Left lobe of liver (tissue), 2 donors: ENCODE results near the gene GRAMD1A. TPM values are rescaled to one million over a fixed set of nuclear protein-coding genes. Genes with fewer than 3 reads are reported as not detected.
"Not testable (repeated sequence)": the region's sequence is repeated elsewhere in the genome, so short reads cannot be mapped to it uniquely, and the experiment has no call there.

ENCODE experiments used
- ATAC-seq: fragments of 200-7000 bp; cut with Tn5 transposase; one replicate; pipeline ENCODE4 v1.9.1; 2020; ENCODE audit warnings: mild to moderate bottlenecking, moderate library complexity
- DNase-seq: peaks from one replicate; pipeline ENCODE4 v3.0.0-alpha.2; 2020; ENCODE audit warnings: low spot score
- total RNA-seq: library from RNA; stranded (reverse); gene quantifications from one replicate; pipeline ENCODE4 v1.2.1, GENCODE V29; 2021
- donor health status: DM: no; HTN: no; CAD: no; lungs with moderate emphysema.
- donor health status: DM: no; HTN: yes; CAD: no.

The GRAMD1A gene
- total RNA-seq, 1 donor from 2014 or later, result 17.8 TPM

DNA sequence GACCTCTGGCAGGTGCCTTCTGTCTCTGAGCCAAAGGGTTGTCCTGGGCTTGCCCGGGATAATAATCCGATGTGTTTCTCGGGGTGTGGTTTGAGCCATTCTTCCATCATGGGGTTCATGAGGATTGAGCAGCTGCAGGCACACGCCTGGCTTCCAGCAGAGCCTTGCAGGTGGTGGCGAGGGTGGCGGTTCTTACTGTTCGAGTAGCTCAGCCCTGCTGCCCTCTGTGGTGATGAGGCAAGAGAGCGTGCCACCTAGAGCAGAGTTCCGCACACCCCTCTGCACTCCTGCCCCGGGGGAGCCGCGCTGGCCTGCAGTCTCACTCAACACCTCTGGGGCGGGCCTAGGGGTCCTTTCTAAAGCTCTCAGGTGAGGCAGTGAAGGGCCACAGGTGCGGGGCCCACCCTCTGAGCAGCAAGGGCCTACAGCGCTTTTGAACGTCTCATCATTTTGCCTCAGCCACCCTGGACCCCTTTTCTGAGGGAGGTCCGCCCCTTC is 33.9 kb downstream of the GRAMD1A start:
- ATAC-seq, result peak; percentile 8
- DNase-seq, result no peak

DNA sequence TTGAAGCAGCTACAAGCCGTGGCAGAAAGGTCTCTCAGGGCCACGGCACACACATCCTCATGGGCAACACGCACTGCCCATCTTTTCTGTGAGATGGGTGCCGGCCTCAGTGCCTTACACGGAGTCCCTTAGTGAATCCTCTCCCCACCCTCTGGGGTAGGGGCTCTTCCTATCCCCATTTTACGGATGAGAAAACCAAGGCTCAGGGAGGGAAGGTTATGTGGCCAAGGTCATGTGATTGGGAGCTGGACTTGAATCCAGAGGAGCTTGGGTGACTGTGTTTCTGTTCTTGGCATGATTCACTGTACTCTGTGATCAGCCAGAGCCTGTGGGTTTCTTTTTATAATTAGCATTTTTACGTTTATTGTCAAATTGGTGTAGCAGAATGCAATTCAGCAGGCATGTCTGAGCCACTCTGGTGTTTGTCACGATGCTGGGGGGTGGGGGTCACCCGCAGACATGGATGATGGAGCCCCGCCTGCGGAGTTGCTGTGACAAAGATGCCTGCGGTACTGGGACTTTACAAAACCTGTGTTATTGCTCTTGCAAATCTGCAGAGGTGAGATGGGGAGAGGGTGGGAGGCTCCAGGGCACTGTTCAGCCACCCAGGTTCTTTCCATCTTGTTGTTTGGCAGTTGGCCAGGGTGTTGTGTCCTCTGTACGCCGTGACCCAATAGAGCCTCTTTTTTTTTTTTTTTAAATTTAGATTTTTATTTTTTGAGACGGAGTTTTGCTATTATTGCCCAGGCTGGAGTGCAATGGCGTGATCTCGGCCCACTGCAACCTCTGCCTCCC is 34.7 kb downstream of the GRAMD1A start:
- DNase-seq, result no peak
- peak; percentile 20 for ATAC-seq

DNA sequence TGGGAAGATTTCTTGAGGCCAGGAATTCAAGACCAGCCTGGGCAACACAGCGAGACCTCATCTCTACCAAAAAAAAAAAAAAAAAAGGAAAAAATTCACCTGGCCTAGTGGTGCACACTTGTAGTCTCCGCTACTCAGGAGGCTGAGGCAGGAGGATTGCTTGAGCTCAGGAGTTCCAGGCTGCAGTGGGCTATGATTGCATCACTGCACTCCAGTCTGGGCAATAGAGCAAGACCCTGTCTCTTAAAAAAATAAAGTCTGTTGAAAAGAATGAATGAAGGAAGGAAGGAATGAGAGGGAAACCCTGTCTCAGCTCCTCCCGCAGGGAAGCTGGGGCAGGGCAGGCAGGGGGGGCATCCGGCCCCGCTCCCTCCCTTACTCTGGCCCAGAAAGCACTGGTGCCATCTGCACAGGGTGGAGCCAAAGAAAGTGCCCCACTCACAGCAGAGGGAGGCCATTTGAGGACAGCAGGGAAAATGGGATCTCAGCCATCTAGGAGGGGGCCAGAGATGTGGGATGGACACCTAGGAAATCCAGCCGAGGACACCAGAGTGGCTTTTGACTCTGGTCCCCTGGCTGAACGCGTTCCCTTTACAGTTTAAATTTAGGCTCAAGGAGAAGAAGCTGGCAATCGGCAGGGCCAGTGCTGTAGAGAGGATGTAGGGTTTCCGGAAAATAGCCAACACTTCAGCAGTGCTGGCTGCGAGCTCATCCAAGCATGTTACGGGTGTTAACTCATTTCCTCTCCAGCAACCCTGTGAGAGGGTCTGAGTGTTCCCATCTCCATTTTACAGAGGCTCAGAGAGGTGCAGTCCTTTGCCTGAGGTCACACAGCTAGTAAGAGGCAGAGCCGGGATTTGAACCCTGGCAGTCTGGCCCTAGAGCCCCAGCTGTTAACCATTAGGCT is 37.8 kb downstream of the GRAMD1A start:
- ATAC-seq (no peak), DNase-seq (no peak)

GRCh38 chr19:35038623-35039512 is 38.7 kb downstream of the GRAMD1A start:
- DNase-seq, result no peak
- ATAC-seq, result no peak

- ATAC-seq (no peak), DNase-seq (no peak)
Measured at GRCh38 chr19:35039881-35040825, 40.0 kb downstream of the GRAMD1A start.

DNA sequence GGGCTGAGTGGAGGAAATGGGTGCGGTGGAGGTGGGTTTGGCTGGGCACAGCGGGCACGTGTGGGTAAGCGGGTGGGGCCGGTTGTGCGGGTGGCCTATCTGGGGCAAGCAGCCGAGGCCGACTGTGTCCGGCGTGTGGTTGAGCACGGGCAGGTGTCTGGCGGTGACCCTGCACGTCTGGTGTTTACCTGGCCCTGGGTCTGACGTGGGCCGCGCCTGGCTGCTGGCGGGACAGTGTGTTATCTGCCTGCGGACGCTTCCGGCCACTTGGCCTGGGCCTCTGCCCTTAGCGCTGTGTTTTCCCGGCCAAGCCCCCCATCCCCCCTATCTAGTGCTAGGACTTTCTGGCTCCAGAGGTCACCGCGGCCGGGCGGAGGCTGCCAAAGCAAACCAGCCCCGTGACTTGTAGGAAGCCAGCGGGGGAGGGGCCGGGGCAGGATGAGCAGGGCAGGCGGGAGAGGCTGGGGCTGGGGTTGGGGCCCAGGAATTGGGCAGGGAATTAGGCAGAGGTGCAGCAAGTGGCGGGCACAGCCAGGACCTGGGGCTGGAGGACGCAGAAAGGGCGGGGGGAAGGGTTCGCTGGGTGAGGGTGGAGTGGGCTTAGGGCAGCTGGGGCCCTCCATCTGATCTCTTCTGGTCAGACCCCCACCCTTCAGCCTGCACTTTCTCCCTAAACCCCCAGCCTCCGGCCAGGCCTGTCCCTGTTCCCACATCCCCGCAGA is 40.9 kb downstream of the GRAMD1A start:
- ATAC-seq, result peak; percentile 59
- peak; percentile 100 for DNase-seq

DNA sequence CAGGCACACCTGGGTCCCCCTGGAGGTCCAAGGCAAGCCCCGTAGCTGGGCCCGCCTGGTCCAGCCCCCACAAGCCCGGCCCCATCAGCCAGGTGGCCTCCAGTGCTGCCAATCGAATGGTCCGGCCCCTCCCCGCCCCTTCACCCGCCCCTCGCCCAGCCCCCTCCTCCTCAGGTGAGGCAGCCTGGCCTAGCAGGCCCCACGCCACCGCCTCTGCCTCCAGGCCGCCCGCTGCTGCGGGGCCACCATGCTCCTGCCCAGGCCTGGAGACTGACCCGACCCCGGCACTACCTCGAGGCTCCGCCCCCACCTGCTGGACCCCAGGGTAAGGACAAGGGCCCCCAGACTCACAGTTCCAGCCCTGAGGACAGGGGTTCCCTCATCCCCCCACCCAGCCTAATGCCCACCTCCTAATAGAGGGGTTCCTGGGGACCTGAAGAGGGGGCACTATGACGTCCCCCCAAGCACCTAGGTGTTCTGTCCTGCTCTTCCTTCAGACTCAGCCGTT is 41.5 kb downstream of the GRAMD1A start, which contains the start of gene HPN:
HPN (plus strand) TSS at position 174 of the 508 bp plus-strand sequence. CDS start 786 bp downstream, outside the sequence.
- ATAC-seq (peak; percentile 65), DNase-seq (peak; percentile 93)

DNA sequence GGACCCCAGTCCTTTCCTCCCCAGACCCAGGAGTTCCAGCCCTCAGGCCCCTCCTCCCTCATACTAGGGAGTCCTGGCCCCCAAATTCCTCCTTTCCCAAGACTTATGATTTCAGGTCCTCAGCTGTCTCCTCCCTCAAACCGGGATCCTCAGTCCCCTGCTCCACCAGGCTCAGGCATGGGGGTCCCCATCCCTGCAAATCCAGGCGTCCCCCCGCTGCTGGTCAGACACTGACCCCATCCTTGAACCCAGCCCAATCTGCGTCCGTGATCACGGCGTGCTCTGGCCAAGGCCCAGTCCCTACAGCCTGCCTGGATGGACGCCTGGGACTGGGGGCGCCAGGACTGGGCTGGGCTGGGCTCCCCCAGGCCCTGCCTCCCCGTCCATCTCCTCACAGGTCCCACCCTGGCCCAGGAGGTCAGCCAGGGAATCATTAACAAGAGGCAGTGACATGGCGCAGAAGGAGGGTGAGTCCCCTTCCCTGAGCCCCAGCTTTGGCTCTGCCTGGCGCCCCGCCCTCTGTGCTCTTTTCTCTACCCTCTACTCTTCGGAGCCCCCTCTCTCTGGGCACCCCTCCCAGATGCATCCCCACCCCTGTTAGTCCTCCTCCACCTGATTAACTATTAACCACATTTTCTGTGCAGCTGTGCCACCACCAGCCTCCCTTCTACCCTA is 42.1 kb downstream of the GRAMD1A start:
- DNase-seq, result peak; percentile 97
- ATAC-seq, result peak; percentile 56

GRCh38 chr19:35042954-35043604 is 43.0 kb downstream of the GRAMD1A start:
- ATAC-seq, result no peak
- no peak for DNase-seq

DNA sequence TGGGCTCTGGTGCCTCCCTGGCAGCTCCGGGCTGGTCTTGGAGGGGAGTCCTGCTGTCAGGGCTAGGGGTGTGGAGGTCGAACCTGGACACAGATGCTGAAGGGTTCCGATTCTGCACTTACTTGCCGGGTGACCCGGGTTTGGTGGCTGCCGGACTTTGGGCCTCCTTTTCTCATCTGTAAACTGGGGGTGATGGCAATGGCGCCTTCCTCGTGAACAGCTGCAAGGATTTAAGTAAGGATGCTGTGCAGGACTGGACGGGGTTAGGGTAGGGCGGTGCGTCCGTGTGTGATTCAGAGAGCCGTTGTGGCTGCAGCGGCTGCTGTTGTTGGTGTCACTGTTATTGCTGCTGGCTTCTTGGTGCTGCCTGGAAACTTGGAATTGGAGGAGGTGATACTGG is 43.8 kb downstream of the GRAMD1A start:
- DNase-seq (no peak), ATAC-seq (no peak)

- ATAC-seq, result peak; percentile 3
Measured at GRCh38 chr19:35044317-35045117, 44.4 kb downstream of the GRAMD1A start.

DNA sequence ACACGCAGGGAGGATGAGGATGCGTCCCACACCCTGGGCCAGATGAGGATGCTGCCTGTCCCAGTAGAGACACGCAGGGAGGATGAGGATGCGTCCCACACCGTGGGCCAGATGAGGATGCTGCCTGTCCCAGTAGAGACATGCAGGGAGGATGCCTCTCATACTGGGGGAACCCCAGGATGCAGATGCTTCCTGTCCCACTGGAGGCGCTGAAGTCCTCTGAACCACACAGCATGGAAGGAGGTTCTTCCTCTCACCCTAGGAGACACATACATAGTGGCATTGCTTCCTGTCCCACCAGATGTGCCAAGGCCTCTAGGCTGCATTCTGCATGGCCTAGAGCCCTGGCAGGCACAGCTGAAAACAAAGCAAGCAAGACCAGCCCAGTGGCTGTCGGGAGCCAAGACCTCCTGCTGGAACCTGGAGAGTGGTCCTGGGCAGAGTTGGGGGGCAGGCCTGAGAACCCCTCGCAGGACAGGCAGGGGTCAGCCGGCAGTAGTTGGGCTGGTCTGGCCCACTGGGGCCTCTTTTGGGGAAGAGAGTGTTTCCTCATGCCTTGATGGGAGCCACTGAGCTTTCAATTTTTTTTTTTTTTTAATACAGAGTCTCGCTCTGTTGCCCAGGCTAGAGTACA is 45.7 kb downstream of the GRAMD1A start:
- DNase-seq, result no peak
- ATAC-seq, result no peak

More at GRCh38 chr19:35044317-35045117, 44.4 kb downstream of the GRAMD1A start:
- peak; percentile 78 for DNase-seq

DNA sequence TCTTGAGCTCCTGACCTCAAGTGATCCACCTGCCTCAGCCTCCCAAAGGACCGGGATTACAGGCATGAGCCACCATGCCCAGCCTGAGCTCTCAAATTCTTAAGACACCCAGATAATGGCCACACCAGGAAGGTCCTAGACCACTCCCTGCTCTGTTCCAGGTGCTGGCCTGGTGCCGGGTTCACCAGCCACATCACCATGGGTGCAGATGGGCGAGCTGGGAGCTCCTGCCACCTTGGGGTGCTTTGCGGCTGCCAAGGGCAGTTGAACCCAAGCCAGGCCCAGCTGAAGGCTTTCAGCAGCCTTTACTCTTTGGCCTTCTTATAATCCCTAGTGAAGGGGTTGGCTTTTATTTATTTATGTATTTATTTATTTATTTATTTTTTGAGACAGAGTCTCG is 46.3 kb downstream of the GRAMD1A start:
- ATAC-seq, result no peak
- no peak for DNase-seq

- ATAC-seq, result peak; percentile 69
Measured at GRCh38 chr19:35048911-35049411, 48.8 kb downstream of the GRAMD1A start.

DNA sequence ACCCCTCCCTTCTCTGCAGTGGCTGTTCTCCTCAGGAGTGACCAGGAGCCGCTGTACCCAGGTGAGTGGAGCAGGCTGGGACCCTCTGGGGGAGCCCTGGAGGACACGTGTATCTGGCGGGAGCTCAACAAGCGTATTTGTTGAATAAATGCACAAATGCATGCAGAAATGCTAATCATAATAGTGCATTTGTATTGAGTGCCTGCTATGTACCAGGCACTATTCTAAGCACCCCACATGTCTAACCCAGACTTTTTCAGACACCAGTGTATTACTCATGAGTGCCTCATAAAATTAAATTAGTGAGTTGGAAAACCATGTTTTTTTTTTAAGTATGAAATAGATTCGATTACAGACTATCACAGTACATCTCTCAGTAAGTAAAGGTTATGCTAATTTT is 49.3 kb downstream of the GRAMD1A start:
- no peak for DNase-seq
- ATAC-seq, result no peak

More at GRCh38 chr19:35048911-35049411, 48.8 kb downstream of the GRAMD1A start:
- peak; percentile 94 for DNase-seq

GRCh38 chr19:35050662-35051061 is 50.5 kb downstream of the GRAMD1A start:
- DNase-seq, ATAC-seq: not testable (repeated sequence)
